Measurements from ENCODE around the gene GALNT5.
"Not testable (repeated sequence)": the region's sequence is repeated elsewhere in the genome, so short reads cannot be mapped to it uniquely, and the experiment has no call there.

Gene GALNT5

GRCh38 chr2:157257312-157258252 is at the start of gene GALNT5:
Gene GALNT5, plus strand, starts transcription at chr2:157257705. Its CDS starts 378 bp downstream, at chr2:157258083.
- DNase-seq = peak; percentile 78

- DNase-seq = no peak
Measured at GRCh38 chr2:157216286-157216965, 41.1 kb upstream of the GALNT5 start.

GRCh38 chr2:157217409-157217808 is 40.1 kb upstream of the GALNT5 start:
- DNase-seq = no peak

- no peak for DNase-seq
Measured at GRCh38 chr2:157218911-157219310, 38.6 kb upstream of the GALNT5 start.

GRCh38 chr2:157220502-157220901 is 37.0 kb upstream of the GALNT5 start:
- DNase-seq = no peak

- no peak for DNase-seq
Measured at GRCh38 chr2:157221394-157221988, 36.0 kb upstream of the GALNT5 start.

GRCh38 chr2:157223624-157224205 is 33.8 kb upstream of the GALNT5 start:
- no peak for DNase-seq

- not testable (repeated sequence) for DNase-seq
Measured at GRCh38 chr2:157224448-157224847, 33.1 kb upstream of the GALNT5 start.

- no peak for DNase-seq
Measured at GRCh38 chr2:157227592-157227991, 29.9 kb upstream of the GALNT5 start.

- DNase-seq = no peak
Measured at GRCh38 chr2:157228946-157229345, 28.6 kb upstream of the GALNT5 start.

- DNase-seq = no peak
Measured at GRCh38 chr2:157229572-157229971, 27.9 kb upstream of the GALNT5 start.

- no peak for DNase-seq
Measured at GRCh38 chr2:157231476-157231875, 26.0 kb upstream of the GALNT5 start.

GRCh38 chr2:157233506-157233905 is 24.0 kb upstream of the GALNT5 start:
- DNase-seq = no peak

- no peak for DNase-seq
Measured at GRCh38 chr2:157236404-157236803, 21.1 kb upstream of the GALNT5 start.

- peak; percentile 82 for DNase-seq
Measured at GRCh38 chr2:157238296-157238695, 19.2 kb upstream of the GALNT5 start.

GRCh38 chr2:157244691-157245090 is 12.8 kb upstream of the GALNT5 start:
- peak; percentile 61 for DNase-seq

- no peak for DNase-seq
Measured at GRCh38 chr2:157245144-157245840, 12.2 kb upstream of the GALNT5 start.

- no peak for DNase-seq
Measured at GRCh38 chr2:157245846-157246764, 11.4 kb upstream of the GALNT5 start.

GRCh38 chr2:157246765-157247407 is 10.6 kb upstream of the GALNT5 start:
- peak; percentile 74 for DNase-seq

- no peak for DNase-seq
Measured at GRCh38 chr2:157250836-157251235, 6.7 kb upstream of the GALNT5 start.

- DNase-seq = no peak
Measured at GRCh38 chr2:157251932-157252331, 5.6 kb upstream of the GALNT5 start.
